GM18861 (cell line): ENCODE measurements around the gene SHF.

Experiments used
- ATAC-seq: cut with Tn5 transposase; IDR thresholded peaks from one replicate; pipeline ENCODE4 v1.9.1; 2021; ENCODE audit not compliant: unreplicated experiment

Gene SHF

DNA sequence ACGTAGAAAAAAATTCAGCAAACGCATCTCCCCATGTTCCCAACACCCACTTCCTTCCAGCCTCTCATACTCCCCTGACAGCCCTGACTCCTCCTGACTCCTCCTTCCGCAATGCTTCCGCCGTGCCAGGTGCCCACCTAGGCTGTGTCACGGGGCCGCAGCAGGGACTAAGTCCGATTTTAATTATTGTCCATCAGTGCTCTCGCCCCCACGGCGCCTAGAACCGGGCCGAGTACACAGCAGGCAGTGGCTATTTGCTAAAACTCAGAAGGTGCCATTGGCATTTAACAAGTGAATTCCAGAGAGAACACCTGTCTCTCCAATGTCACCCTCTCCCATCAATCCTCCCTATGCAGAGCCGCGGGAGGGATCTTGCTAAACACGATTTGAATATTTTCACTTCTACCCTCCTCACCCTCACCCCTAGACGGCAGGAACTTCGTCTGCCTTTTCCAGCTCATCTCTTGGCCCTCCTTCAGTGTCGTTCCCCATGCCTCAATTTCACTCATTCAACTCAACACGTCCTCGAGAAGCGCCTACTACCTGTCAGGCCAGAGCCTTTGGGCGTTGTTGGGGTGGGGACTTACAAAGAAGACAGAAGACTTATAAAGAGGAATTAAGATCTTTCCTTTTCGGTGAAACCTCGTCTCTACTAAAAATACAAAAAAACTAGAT lies 11.5 kb upstream of the SHF start:
- peak; percentile 5 for ATAC-seq

- ATAC-seq = peak; percentile 53
Observed at GRCh38 chr15:45198337-45199135, 10.8 kb upstream of the SHF start.

DNA sequence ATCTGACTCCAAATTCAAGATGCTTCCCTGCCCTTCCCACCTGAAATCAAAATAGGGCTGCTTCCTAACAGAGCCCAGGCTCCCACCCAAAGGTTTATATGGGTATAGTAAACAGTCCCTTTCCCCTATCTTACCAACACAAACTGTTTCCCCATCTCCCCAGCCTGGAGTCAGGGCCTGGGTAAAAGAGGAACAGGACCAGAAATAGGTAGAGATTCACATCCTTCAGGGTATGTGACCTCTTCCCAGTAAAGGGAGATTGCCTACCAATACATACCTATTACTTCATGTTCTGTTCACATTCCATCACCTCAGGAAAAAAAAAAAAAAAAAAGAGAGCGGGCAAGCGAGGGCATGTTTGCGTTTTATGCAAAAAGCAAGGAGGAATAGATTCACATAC lies 9.7 kb upstream of the SHF start:
- no peak for ATAC-seq

DNA sequence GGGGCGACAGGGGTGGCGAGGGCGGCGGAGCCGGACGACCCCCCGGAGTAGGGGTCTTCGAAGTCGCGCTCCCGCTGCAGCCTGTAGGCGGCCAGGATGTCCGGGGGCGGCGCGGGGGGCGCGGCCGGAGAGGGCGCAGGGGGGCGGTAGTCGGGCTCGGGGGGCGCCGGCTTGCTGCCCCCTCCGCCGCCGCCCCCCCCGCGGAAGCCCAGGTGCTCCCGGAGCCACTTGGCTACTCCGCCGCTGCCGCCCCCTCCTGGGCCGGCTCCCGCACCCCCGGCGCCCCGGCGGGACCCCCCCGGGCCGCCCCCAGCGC lies 230 bp downstream of the SHF start:
- ATAC-seq = no peak

- ATAC-seq = no peak
Observed at GRCh38 chr15:45186771-45187577, 792 bp downstream of the SHF start.

GRCh38 chr15:45185903-45186770 lies 1.6 kb downstream of the SHF start:
- ATAC-seq = no peak

- no peak for ATAC-seq
Observed at GRCh38 chr15:45185069-45185779, 2.5 kb downstream of the SHF start.

- ATAC-seq = no peak
Observed at GRCh38 chr15:45184562-45185041, 3.2 kb downstream of the SHF start.

DNA sequence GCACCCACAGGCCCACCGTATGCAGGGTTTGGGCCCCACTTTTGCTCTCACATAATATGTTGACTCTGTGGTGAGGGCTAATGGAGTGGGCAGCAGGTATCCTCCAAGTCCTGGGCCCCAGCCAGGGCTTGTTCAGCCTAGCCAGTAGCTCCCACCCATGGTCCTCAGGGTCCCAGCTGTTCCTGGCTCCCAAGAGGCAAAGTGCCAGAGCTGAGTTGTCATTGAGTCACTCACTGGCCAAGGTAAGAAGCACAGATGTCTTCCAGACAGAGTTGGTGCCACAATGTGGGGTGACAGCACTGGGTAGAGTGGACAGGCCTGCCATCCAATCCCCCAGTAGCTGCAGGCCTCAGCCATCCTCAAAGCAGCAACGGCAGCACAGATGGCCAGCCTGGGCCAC lies 4.3 kb downstream of the SHF start:
- no peak for ATAC-seq

GRCh38 chr15:45182996-45183395 lies 4.8 kb downstream of the SHF start:
- no peak for ATAC-seq

DNA sequence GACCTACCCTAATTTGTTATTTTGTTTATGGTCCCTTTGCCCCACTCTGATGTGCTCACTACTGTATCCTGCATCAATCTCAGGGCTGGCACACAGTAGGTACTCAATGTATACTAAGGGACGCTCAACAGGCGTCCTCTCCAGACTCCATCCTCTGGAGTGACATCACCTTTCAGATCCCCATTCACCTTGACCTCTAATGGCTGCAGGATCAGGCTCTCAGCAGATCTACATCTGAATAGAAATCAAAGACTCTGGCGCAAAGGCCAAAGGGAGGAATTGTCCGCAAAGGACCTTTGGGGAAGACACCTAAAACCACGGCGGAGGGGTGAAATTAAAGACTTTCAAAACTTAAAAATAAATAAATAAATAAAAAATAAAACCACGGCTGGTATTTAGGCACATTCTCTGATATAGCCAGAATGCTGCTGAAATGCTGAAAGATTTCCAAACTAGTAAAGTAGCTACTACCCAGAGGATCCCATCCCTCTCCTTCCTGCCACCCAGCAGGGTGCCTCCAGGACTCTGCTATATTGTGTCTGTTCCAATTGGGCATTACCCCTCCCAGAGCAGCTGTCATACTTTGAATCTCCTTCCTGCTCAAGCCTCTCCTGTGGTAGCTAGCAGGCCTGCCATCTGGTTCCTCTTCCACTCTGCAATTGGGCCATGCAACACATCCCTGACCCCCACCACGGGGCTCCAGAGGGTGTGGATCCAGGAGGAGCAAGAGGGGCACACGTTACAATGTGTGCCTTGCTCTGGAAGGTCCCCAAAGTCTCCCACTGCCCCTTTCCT lies 6.1 kb downstream of the SHF start:
- ATAC-seq = no peak

GRCh38 chr15:45180648-45181436 lies 6.9 kb downstream of the SHF start:
- no peak for ATAC-seq

DNA sequence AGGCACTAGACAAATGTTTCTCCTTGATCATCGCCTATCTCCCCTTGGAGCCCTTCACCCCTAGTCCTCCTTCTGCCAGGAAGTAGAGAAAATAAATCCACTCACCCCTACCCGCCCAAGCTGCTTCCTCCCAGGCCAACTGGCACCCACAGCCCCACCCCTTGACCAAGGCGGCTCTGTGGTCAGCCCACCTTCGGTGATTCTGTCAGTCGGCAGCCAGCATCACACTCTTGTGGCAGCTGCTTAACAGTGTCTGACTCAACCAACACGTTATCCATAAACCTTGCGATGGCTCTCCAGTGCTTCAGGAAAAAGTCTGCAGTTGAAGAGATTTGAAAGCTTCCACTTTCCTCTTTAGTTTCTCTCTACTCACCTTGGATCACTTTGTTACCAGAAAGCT lies 7.6 kb downstream of the SHF start:
- ATAC-seq = no peak

- no peak for ATAC-seq
Observed at GRCh38 chr15:45179221-45179985, 8.4 kb downstream of the SHF start.

DNA sequence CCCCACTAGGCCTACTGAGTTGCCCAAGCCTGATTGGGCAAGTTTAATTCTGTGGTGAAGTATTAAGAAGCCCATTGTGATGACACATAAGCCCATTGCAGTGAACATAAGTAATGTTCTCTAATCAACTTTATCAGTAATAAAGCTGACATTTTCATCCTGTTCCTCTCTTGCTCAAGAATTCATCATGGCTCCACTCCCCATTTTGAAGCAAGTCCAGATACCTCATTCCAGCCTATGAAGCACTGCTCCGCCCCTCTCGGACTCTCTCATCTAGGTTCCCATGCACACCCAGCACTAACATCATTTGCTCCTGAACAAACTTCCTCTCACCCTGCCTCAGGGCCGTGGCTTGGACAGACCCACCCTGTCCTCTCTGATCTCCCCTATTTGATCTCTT lies 10.5 kb downstream of the SHF start:
- no peak for ATAC-seq

DNA sequence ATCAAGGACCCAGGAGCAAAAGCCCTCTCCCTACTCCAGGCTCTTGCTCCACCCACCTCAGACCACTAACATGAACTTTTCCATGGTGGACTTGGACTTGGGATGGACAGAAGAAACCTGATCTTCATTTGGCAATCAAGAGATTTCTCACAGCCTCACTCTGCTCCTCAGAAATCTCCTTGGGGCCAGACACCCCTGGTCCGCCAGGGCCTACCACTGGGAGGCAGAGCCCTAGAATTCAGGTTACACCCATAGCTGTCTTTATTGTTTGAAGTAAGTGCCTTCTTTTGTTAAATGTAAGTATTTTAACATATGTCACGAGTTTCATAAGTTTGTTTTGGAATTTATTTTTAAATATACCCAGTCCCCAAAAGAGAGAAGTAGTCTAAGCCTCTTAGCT lies 13.2 kb downstream of the SHF start:
- ATAC-seq = no peak

DNA sequence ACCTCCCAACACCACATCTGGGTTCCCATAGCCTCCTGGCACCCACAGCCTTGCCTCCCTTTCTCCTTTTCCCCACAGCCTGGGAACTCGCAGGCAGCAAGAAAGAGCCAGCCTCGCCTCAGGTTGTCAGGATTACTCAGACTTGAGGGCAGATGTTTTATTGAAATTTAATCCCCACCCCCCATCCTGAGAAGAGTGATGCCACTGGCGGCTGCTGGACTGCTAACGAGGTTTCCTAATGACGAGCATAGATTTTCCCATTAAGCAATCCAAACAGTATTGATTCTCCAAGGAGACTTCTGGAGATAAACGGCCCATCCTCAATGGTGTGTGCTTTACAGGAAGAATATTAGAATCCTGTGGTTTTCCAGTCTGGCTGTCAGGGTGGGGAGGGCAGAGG lies 13.7 kb downstream of the SHF start:
- no peak for ATAC-seq

DNA sequence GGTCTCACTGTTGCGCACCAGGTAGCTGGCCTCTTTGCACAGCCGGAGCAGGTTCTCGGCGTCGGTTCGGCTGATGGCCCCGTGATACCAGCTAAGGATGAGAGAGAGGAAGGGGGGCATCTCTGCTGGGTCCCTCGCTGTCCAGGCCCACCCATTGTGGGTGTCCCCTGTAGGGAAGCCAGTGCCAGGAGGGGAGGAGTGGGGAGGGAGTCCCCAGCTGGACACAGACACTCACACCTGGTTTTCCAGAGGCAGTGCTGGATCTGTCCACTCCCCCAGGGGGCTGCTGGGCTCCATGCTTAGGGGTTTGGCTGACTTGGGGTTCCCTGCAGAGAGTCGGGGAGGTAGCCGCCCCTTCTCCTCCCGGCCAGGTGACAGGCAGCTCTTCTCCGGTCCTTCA lies 15.9 kb downstream of the SHF start:
- no peak for ATAC-seq
